GM18511 (cell line): ENCODE results near the gene AURKB.
A peak's percentile ranks its signal among the peaks of the same experiment; 100 is the strongest.
"Not testable (repeated sequence)": the region's sequence is repeated elsewhere in the genome, so short reads cannot be mapped to it uniquely, and the experiment has no call there.

ENCODE experiments used
- ATAC-seq: cut with Tn5 transposase; IDR thresholded peaks from one replicate; pipeline ENCODE4 v1.9.1; 2021; ENCODE audit warnings: mild to moderate bottlenecking, moderate library complexity; ENCODE audit not compliant: unreplicated experiment

The AURKB gene

DNA sequence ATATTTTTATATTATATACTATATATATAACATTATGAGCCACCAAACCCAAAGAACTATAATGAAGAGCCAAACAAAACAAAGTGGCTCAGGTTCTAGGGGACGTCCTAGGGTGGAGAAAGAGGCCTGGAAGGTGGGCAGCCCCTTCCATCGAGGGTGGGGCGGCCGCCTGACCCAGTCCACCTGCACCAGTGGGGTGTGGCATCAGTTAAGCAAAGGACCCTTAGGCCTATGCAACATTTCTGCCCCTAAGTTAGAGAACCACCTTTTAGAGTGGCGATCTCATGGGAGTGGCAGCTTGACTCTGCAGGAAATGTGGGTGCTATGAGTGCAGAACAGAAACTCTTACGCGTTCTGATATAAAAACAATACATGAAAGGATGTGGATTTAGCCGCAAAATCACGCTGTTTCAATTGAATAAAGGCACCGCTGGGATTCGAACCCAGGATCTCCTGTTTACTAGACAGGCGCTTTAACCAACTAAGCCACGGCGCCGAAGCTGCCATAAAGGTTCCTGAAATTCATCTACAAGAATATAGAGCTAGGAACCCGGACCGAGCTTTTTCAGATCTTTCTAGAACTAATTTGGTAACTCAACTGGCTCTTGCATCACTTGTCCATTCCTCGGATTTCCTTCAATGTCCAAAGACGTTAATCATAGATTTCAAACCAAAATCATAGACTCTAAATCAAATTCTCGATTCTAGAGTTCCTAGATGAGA, 15.6 kb upstream of the AURKB start:
- ATAC-seq = no peak

DNA sequence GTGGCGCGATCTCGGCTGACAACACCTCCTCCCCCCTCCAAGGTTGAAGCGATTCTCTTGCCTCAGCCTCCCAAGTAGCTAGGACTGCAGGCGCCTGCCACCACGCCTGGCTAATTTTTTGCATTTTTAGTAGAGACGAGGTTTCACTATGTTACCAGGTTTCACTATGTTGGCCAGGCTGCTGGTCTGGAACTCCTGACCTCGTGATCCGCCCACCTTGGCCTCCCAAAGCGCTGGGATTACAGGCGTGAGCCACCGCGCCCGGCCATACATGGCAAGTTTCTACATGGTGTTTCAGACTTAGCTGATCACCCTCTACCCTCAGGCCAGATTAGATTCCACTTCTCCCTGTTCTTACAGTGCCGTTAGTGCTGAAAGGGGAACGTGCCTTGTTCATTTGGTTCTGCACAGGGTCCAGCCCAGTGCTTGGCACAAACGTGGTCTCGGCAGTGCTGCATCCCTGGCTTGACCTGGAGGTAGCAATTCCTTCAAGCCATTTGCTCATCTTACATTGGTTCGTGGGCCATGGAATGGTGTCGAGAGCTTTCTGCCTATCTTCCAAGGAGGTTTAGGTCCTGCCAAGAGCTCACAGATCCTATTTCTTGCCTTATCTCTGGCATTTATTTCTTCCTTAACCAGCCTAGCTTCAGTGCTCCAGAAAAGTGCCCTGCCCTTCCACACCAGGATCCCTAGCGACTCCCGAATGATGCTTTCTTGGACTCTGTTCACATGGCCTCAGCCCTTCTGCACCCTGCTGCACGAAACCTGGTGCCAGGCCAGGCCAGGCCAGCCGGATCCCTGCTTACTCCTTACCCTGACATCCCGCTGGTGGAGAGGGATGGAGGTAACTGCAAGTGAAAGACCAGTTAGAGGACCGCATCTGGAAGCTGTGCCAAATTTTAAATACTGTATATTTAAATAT, 14.8 kb upstream of the AURKB start:
- no peak for ATAC-seq

DNA sequence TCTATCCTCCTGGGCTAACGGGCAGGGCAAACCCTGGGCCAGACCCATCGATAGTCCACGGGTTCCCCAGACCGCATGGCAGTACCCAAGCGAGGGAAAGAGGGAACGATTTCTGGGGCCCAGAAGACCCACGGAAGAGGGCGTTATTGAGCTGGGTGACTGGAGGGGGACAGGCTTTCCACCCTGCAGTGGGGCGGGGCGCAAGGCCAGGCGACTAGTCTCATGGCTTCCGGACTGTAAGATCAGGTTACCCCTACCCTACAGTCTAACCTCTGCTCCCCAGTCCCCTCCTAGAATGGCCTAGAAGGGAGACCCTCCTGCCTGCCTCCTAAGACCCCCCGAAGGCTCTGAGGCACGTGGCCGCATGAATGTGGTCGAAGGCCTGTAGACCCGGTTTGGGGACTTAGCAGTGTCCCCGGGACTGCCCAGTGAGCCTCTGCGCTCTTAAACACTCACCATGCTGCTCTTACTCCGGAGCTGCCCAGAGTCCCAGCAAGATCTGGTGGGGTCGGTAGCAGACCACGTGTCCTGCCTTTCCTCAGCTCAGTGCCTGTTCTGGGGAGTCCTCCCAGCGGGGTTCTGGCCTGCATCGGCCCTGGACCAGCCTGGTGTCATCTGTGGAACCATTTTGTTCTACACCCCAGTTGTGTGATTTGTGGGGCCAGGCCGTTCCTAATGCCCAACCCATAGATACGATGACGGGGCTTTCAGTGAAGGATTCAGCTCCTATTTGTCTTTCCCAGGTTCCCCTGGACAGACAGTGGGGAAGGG, 13.2 kb upstream of the AURKB start:
- ATAC-seq = no peak

DNA sequence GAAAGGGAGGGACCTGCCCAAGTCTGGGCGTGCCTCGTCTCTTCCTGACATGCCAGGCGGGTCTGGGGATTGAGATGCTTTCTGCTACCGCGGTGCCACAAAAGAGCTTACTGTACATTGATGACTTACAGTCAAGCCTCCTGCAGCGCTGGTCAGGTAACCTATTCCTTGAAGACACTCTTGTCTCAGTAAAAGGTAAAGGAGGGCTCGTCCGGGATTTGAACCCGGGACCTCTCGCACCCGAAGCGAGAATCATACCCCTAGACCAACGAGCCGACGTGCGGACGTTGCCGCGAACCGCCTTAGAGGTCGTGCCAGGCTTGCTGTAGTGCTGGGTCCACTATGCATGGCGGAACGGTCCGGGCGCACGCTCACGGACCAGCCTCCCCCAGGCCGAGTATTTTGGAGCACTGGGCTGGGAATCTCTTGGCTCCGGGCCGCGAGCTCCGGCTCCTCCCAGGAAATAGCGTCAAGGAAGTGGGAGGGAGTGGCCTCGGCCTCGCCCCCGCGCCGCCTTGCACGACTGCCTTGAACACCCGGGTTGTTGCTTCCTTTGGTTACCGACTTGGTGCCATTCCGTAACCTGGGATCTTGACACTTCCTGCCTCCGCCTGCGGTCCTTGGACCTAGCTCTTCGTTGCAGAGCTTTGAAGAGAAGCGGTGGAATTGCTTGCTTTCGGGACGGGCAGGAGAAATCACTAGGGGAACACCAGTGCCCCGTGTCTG, 12.4 kb upstream of the AURKB start:
- ATAC-seq = peak; percentile 43

DNA sequence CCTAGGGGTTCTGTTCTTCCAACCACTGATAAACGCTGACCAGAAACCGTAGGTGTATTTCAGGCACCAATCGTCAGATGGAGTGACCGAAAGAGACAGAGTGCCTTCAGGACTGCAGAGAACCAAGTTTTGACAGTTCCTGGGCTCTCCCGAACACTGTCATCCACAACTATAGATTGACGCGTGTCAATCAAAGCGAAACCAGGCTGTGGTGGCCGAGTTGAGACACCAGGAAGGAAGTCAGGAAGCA, 11.9 kb upstream of the AURKB start:
- peak; percentile 32 for ATAC-seq

DNA sequence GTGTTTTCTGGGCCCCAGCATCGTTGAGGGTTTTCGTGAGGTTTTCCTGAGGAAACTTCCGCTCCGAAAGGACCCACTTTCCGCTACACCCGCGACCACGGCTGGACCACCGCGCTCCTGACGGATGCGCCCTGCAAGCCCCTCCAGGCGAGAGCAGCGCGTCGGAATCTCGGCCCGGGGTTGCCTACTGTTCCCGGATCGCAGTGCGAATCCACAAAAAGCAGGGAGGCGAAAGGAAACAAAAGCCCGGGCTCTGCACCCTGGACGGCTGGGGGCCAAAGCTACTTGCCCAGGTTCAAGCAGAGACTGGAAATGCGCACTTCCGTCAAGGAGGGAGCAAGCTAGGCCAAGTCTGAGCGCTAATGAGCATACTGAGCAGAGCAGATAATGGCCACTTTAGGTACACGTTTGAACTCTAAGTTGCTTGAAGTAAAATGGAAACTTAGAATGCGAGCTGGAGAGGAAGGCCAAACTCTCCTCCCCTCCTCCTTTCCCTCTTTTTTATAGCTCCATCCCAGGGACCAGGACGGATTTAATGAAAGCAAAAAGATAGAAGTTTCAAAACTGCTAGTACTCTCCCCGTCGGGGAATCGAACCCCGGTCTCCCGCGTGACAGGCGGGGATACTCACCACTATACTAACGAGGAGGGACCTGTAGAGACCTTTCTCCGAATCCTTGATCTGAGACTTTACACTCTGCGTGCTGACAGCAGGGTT, 11.4 kb upstream of the AURKB start:
- peak; percentile 51 for ATAC-seq

DNA sequence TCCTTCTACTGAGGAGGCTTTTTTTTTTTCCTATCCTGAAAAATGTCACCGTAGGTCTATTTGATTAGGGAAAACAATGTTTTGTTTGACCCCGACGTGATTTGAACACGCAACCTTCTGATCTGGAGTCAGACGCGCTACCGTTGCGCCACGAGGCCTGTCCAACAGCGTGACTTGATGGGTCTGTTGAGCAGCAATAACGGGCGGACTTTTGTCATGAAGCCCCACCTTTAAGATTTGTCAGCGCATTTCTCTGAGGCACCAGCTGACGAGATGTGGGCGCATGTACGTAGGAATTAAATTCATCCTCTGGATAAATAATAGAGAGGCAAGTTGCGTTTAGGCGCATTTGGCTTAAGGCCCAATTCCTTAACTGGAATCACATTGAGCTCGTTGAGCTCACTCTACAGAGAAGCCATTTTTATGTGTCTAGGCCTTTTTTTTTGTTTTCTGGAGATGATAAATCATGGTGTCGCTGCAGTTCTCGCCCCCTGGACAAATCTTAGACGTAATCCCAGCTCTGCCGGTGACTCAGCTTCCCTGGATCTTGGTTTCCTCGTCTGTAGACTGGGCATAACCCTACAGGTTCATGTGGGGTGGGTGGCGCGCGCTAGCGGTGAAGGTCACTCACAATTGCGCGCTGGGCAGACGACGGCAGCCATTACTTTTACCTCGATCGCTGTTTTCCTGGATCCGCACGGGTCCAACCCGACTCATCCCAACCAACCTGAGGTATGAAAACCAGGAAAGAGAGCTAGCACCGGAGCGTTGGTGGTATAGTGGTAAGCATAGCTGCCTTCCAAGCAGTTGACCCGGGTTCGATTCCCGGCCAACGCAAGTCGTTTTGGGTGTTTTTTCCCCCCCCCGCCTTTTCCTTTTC, 10.6 kb upstream of the AURKB start:
- peak; percentile 25 for ATAC-seq

DNA sequence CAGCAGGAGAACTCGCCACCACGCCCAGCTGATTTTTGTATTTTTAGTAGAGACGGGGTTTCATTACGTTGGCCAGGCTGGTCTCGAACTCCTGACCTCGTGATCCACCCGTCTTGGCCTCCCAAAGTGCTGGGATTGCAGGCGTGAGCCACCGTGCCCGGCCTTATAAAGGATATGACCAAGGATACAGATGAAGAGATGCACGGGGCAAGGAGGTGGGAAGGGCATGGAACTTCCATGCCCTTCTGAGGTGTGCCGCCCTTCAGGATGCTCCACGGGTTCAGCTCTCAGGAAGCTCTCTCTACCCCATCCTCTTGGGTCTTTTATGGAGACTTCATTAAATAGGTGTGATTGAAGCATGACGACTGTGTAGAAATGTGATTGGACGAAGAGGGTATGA, 3.6 kb upstream of the AURKB start:
- ATAC-seq = not testable (repeated sequence)

DNA sequence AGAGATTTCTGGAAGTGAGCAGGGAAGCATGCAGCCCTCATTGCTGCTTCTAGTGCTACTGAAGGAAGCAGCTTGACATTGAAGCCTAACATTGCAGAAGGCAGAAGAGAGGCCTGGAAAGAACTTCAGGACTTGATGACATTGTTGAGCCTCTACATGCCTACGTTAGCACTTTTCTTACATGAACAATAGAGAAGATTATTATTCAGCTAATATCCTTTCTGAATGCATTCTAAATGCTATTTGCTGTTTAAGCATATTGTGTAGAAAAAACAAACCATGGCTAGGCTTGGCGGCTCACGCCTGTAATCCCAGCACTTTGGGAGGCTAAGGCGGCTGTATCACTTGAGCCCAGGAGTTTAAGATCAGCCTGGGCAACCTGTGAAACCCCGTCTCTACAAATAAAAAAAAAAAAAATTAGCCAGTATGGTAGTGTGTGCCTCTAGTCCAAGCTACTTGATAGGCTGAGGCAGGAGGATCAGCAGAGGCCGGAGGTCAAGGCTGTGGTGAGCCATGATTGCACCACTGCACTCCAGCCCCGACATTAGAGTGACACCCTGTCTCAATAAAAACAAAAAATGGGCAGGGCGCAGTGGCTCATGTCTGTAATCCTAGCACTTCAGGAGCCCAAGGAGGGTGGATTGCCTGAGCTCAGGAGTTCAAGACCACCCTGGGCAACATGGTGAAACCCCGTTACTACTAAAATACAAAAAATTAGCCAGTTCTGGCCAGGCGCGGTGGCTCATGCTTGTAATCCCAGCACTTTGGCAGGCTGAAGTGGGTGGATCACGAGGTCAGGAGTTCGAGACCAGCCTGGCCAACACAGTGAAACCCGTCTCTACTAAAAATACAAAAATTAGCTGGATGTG, 2.2 kb upstream of the AURKB start:
- ATAC-seq = no peak

DNA sequence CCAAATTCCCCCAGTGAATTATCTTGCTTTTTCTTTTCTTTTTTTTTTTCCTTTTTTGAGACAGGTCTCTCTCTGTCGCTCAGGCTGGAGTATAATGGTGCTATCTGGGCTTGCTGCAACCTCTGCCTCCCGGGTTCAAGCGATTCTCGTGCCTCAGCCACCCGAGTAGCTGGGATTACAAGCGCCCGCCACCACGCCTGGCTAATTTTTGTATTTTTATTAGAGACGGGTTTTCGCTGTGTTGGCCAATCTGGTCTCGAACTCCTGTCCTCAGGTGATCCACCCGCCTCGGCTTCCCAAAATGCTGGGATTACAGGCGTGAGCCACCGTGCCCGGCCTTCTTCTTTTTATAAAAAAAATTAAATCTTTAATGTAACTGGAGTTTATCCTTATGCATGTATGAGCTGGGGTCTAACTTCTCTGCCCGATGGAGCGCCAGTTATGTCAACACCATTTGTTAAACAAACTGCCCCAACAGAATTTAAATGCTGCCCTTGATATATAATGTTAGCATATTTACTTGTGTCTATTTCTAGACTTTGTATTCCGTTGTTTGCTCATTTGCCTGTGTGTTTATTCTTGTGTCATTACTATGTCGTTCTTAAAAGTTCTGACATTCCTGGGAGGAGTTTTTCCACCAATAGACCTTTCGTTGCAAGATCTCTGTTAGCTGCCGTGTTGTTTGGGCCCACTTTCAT, 535 bp upstream of the AURKB start:
- no peak for ATAC-seq

DNA sequence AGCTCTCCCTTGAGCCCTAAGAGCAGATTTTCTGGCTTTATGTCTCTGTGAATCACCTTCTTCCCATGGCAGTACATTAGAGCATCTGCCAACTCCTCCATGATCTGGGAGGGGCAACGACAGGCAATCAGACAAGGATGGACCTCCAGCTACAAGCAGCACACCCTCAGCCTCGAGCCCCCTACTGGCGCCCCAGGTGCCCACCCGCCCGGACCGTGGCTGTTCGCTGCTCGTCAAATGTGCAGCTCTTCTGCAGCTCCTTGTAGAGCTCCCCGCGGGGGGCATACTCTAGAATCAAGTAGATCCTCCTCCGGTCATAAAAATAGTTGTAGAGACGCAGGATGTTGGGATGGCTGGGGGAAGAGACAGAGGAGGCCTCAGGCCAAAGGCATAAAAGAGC, 3.8 kb downstream of the AURKB start:
- ATAC-seq = no peak

DNA sequence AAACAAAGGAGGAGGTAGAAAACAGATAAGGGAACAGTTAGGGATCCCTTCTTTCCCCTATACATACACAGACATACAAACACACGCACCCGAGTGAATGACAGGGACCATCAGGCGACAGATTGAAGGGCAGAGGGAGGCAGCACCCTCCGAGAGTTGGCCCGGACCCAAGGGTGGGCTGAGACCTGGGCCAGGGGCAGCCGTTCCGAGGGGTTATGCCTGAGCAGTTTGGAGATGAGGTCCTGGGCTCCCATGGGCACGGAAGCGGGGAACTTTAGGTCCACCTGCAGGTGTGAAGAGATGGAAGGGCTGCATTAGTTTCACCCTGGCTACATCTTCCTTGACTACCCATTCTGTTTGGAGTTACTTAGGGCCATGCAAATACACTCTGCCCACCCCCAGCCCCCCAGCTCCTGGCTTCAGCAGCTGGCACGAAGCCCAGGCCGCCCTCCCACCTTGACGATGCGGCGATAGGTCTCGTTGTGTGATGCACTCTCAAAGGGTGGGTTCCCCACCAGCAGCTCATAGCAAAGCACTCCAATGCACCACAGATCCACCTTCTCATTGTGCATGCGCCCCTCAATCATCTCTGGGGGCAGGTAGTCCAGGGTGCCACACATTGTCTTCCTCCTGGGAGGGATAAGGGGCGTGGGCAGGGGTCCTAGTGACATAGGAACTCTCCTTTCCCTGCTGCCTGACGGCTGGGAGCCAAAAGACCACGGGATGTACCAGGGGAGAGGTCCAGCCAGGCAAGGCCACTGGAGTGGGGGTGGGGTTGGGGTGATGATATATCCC, 5.4 kb downstream of the AURKB start:
- no peak for ATAC-seq

DNA sequence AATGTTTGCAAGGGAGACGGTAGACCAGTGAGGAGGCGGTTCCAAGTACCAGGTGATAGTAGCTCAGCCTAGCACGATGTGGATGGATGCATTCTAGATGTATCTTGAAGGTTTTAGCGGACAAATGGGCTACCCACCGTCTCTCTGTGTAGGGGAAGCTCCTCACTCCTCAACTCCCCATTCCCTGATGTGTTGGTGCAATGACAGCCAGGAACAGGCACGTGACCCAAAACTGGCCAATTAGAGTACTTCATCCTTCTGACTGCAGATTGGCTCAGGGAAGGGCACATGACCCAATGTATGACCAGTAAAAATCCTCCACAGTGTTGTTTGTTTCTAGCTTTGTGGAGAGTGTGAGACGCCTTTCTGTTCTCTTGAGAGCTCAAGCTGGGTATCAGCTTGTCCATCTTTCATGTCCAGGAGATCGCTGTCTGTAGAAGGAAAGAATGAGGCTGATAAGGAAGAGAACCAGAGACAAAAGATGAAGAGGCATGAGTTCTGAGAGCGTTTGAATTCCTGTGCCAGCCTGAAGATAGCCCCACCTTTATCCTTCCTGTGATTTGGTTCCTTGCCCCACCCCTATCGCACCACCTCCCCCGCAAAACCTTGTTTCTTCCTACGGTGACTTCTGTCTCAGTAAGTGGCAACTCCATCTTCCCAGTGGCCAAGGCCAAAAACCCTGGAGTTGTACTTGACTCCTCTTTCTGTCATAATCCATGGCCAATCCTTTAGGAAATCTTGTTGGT, 18.1 kb downstream of the AURKB start:
- no peak for ATAC-seq

DNA sequence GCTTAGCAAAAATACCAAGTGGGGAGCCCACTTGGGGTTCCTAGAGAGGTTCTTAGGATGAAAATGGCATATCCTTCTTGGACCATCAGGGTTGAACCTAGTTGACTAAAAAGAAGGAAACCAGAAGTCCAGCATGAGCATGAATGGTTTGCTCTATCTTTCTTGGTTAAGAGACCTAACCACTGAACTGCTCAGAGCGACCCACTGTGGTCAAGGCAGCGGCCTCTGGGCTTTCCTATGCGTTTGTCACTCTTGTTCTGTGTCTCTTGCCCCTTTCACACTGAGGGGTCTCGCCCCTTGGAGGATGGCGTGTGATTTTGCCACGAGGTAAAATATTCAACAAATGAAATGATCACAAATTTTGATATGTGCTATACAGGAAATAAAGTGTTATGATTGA, 19.9 kb downstream of the AURKB start:
- ATAC-seq = no peak

DNA sequence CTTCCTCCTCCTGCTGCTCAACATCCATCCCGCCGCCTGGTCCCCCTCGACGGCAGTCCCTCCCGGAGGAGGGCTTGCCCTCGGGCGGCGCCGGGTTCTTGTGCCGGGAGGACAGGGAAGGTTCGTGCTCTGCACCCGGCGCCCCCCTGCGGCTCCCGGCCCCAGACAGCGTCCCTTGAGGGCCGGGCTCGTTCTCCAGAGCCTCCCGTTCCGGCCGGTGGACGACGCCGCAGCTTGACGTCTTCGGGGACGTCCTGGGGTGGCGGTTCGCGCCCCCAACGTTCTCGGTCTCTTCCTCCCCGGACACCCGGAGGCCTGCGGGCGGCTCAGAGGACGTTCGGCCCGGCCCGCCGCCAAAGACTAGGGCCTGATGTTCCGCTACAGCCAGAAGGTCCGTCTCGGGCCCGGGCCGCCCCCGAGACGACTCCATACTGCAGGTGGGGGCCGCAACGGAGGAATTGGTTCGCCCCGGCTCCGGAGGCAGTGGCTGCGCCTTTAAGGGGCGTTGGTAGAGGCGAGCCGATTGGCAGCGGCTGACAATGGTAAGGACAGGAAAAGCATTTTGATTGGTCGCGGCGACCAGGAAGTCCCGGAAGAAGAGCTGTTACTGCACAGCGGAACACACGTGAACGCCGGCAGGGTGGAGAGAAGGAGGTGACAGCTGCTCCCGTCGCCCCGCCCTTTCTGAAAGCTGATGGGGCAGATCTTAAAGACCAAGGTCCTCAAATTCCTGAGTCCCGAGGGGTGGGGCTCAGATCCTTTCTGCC, 20.5 kb downstream of the AURKB start, which contains the start of gene BORCS6:
BORCS6 (minus strand) TSS at position 470 of the 767 bp plus-strand sequence; CDS start at position 430, 40 bp downstream.
- ATAC-seq = peak; percentile 64
